Activated B cell treated with CpG ODN at 0.5 μM for 24 hours (primary cell): Measurements from ENCODE around the gene LRP5. TPM values are rescaled to one million over a fixed set of nuclear protein-coding genes. Genes with fewer than 3 reads are reported as not detected.

Experiments
- ATAC-seq: fragments of 200-7000 bp; cut with Tn5 transposase; one replicate; pipeline ENCODE4 v1.10.0; 2021; ENCODE audit warnings: low read depth, mild to moderate bottlenecking, moderate library complexity
- CTCF ChIA-PET: fragments of 350-600 bp; sonication (Branson Sonifier 250); formaldehyde crosslinking; loops from one replicate; lab custom pipeline; 2021; ENCODE audit warnings: antibody characterized with exemption; lab: Charles Lee
- POLR2A ChIA-PET: fragments of 350-600 bp; sonication (Branson Sonifier 250); formaldehyde crosslinking; loops from one replicate; lab custom pipeline; 2021; ENCODE audit warnings: antibody characterized with exemption; lab: Charles Lee
- DNase-seq: peaks from one replicate; pipeline ENCODE4 v3.0.0; 2022
- H3K27ac Mint-ChIP-seq: one replicate; pipeline ENCODE4 v1.8.0; 2020; ENCODE audit warnings: mixed read lengths
- H3K27me3 Mint-ChIP-seq: one replicate; pipeline ENCODE4 v1.8.0; 2021; ENCODE audit warnings: mixed read lengths
- H3K36me3 Mint-ChIP-seq: one replicate; pipeline ENCODE4 v1.8.0; 2021; ENCODE audit warnings: low read depth, mixed read lengths
- H3K4me1 Mint-ChIP-seq: one replicate; pipeline ENCODE4 v1.8.0; 2021; ENCODE audit warnings: mixed read lengths
- H3K4me3 Mint-ChIP-seq: one replicate; pipeline ENCODE4 v1.8.0; 2020; ENCODE audit warnings: mild to moderate bottlenecking, mixed read lengths
- H3K9me3 Mint-ChIP-seq: one replicate; pipeline ENCODE4 v1.8.0; 2020; ENCODE audit warnings: mixed read lengths
- intact Hi-C: fragments of 100-400 bp; cut with micrococcal nuclease; formaldehyde crosslinking; loops from one replicate; pipeline ENCODE4 v1.15.1; 2024
- total RNA-seq: library from RNA; stranded (reverse); gene quantifications from 2 replicates; pipeline ENCODE4 v1.2.3, GENCODE V29; 2022
- TF ChIP-seq, protein P1 (sequence below): fragments of 200-600 bp; IDR thresholded peaks from one replicate; pipeline ENCODE4 v1.8.0; 2022; ENCODE audit warnings: antibody characterized with exemption, mild to moderate bottlenecking

The LRP5 gene
- total RNA-seq, 1 donor from 2014 or later = 8.7 TPM

- ATAC-seq = no peak
- CTCF ChIA-PET = no interaction called here
- TF ChIP-seq, protein P1, sequence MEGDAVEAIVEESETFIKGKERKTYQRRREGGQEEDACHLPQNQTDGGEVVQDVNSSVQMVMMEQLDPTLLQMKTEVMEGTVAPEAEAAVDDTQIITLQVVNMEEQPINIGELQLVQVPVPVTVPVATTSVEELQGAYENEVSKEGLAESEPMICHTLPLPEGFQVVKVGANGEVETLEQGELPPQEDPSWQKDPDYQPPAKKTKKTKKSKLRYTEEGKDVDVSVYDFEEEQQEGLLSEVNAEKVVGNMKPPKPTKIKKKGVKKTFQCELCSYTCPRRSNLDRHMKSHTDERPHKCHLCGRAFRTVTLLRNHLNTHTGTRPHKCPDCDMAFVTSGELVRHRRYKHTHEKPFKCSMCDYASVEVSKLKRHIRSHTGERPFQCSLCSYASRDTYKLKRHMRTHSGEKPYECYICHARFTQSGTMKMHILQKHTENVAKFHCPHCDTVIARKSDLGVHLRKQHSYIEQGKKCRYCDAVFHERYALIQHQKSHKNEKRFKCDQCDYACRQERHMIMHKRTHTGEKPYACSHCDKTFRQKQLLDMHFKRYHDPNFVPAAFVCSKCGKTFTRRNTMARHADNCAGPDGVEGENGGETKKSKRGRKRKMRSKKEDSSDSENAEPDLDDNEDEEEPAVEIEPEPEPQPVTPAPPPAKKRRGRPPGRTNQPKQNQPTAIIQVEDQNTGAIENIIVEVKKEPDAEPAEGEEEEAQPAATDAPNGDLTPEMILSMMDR = no peak
- Mint-ChIP-seq H3K27ac (no peak overlapping the region), H3K36me3 (no peaks in the 10 kb centered on the region), H3K27me3 (no peaks in the 10 kb centered on the region), H3K4me1 (peaks cover 16% of the 10 kb centered on the region), H3K9me3 (no peaks in the 10 kb centered on the region), H3K4me3 (no peak overlapping the region)
- DNase-seq = no peak
- POLR2A ChIA-PET = no interaction called here
- intact Hi-C loops = no loop called here
These were observed 39.3 kb downstream of the LRP5 start for GRCh38 chr11:68351450-68352275.

DNA sequence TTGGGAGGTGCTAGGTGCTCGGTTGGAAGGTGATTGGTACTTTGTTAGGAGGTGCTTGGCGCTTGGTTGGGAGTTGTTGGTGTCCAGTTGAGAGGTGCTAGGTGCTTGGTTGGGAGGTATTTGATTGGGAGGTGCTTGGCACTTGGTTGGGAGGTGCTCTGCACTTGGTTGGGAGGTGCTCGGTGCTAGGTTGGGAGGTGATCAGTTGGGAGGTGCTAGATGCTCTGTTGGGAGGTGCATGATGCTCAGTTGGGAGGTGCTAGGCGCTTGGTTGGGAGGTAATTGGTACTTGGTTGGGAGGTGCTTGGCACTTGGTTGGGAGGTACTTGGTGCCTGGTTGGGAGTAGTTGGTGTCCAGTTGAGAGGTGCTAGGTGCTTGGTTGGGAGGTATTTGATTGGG lies 40.2 kb downstream of the LRP5 start:
- Mint-ChIP-seq H3K4me1 (peaks cover 7% of the 10 kb centered on the region), H3K27me3 (no peaks in the 10 kb centered on the region), H3K36me3 (no peaks in the 10 kb centered on the region), H3K9me3 (no peaks in the 10 kb centered on the region), H3K27ac (no peak overlapping the region), H3K4me3 (no peak overlapping the region)
- CTCF ChIA-PET = no interaction called here
- TF ChIP-seq, protein P1 = no peak
- DNase-seq = no peak
- POLR2A ChIA-PET = no interaction called here
- intact Hi-C loops = no loop called here
- ATAC-seq = no peak

DNA sequence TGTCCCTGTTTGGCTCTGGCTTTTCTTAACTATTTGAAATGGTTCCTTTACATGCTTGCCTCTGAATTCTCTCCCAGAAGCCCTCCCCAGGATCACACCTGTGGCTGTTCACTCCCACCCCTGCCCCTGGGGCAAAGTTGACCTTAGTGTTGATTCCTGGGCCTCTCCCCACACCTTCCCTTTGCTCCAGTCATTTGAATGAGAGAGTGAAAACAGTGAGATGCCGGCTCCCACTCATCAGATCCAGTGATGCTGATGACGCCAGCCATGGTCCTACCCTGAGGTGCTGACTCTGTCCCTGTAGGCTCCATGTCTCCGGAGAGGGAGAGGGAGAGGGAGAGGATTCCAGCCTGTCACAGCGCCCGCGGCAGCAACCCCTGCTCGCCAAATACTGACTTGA lies 40.7 kb downstream of the LRP5 start:
- Mint-ChIP-seq H3K4me3 (no peak overlapping the region), H3K9me3 (no peaks in the 10 kb centered on the region), H3K36me3 (no peaks in the 10 kb centered on the region), H3K27me3 (no peaks in the 10 kb centered on the region), H3K27ac (no peak overlapping the region), H3K4me1 (peaks cover 1% of the 10 kb centered on the region)
- CTCF ChIA-PET = no interaction called here
- TF ChIP-seq, protein P1 = no peak
- ATAC-seq (no peak), DNase-seq (no peak)
- POLR2A ChIA-PET = no interaction called here
- intact Hi-C loops = no loop called here

DNA sequence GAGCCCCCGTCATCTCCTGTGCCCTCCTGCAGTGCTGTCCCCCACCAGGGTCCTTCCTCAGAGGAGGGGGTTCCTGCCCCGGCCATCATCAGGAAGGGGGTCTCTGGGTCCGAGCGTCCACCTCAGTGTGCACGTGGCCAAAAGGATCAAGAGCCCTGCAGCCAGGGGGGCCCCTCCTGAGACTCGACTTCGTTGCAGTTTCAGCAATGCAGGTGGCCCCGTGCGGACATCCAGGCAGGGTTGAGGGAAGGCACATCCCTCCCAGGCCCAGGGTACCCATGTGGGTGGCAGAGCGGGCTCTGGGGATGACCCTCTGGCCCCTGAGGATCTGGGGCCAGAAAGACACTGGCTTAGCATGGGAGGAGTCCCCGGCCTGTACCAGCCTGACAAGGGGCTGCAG lies 41.3 kb downstream of the LRP5 start:
- Mint-ChIP-seq H3K4me3 (no peak overlapping the region), H3K27me3 (no peaks in the 10 kb centered on the region), H3K4me1 (no peaks in the 10 kb centered on the region), H3K9me3 (no peaks in the 10 kb centered on the region), H3K36me3 (no peaks in the 10 kb centered on the region), H3K27ac (no peak overlapping the region)
- intact Hi-C loops = no loop called here
- ChIA-PET POLR2A (no interaction called here), CTCF (no interaction called here)
- TF ChIP-seq, protein P1 = no peak
- DNase-seq (no peak), ATAC-seq (no peak)

DNA sequence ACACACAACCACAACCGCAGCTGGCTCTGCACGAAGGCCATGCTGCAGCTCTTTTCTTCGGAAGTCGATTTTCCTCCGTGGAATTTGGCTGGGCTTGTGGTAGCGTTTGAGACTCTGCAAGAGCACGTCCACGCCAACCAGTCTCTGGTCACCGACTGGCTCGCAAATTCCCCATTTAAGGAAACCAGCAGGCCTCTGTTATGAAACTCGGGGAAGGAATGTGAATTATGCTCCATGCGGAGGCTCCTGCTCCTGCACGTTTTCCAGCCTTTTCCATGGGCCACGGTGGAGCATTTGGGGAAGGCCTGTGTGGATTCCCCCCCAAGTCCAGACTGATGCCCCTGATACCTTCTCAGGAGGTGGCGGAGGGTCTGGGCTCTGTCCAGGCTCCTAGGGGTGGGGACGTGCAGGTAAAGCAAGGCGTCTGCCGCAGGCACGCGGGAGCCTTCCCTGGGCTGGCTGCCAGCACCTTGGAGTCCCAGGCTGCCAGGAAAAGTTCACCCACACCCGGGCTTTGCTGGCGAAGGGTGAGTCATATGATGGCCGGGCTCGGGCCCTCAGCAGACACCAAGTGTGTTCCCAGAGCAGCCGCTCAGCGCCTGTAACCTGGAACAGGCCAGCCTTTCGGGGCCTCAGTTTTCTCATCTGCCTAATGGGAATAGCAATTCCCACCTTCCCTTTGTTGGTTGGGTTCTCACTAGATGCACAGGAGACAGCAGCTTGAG lies 41.9 kb downstream of the LRP5 start:
- TF ChIP-seq, protein P1 = no peak
- ChIA-PET POLR2A (no interaction called here), CTCF (no interaction called here)
- DNase-seq (no peak), ATAC-seq (no peak)
- Mint-ChIP-seq H3K27ac (no peak overlapping the region), H3K4me1 (no peaks in the 10 kb centered on the region), H3K36me3 (no peaks in the 10 kb centered on the region), H3K9me3 (no peaks in the 10 kb centered on the region), H3K4me3 (no peak overlapping the region), H3K27me3 (no peaks in the 10 kb centered on the region)
- intact Hi-C loops = no loop called here
